ENCODE data around the gene TRIO.

GRCh38 chr5:14185326-14186058 lies 42.4 kb downstream of the TRIO start:
- TF ChIP-seq CTCF (conservative IDR thresholded peaks at IDR 0.05 in 1 of 2, IDR thresholded peaks at IDR 0.05 in 1 of 2; ENCODE audit: low read depth in 1 of 2, low read length in 2 of 2) = no peak
- TF ChIP-seq EZH2 (IDR thresholded peaks at IDR 0.05; ENCODE audit: low read length, missing control alignments) = no peak
